GM23338 (cell line): ENCODE results near the gene PLEKHN1. TPM values are rescaled to one million over a fixed set of nuclear protein-coding genes. Genes with fewer than 3 reads are reported as not detected.

Experiments used
- ATAC-seq: fragments of 200-7000 bp; cut with Tn5 transposase; 3 replicates; pipeline ENCODE4 v1.9.1; 2020
- DNase-seq: peaks from one replicate; pipeline ENCODE4 v3.0.0-alpha.2; 2015; ENCODE audit warnings: low spot score
- H2AFZ ChIP-seq: fragments of 200-600 bp; sonication (generic); 2 replicates; pipeline ENCODE4 v1.8.0; 2016; ENCODE audit warnings: antibody characterized with exemption, mild to moderate bottlenecking, moderate library complexity
- H3F3A ChIP-seq: fragments of 200-600 bp; sonication (generic); replicated peaks from 2 replicates; pipeline ENCODE4 v1.8.0; 2017; ENCODE audit warnings: antibody characterized with exemption, mixed run types, low read depth
- H3K27ac ChIP-seq: fragments of 200-600 bp; sonication (generic); 2 replicates; pipeline ENCODE4 v1.6.1; 2016; ENCODE audit warnings: low read depth
- H3K27me3 ChIP-seq: fragments of 200-600 bp; sonication (generic); 2 replicates; pipeline ENCODE4 v1.8.0; 2016; ENCODE audit warnings: mild to moderate bottlenecking, mixed run types, moderate library complexity; ENCODE audit not compliant: insufficient read depth
- H3K36me3 ChIP-seq: fragments of 200-600 bp; sonication (generic); 2 replicates; pipeline ENCODE4 v1.8.0; 2016; ENCODE audit warnings: mild to moderate bottlenecking; ENCODE audit not compliant: insufficient read depth
- H3K4me1 ChIP-seq: fragments of 200-600 bp; sonication (generic); 2 replicates; pipeline ENCODE4 v1.8.0; 2016; ENCODE audit warnings: mild to moderate bottlenecking, moderate library complexity; ENCODE audit not compliant: insufficient read depth
- H3K4me2 ChIP-seq: fragments of 200-600 bp; sonication (generic); 2 replicates; pipeline ENCODE4 v1.7.1; 2017; ENCODE audit warnings: mixed run types
- H3K4me3 ChIP-seq: fragments of 200-600 bp; sonication (generic); 2 replicates; pipeline ENCODE4 v1.6.1; 2016; ENCODE audit warnings: mixed run types
- H3K79me2 ChIP-seq: fragments of 200-600 bp; sonication (generic); replicated peaks from 2 replicates; pipeline ENCODE4 v1.8.0; 2017; ENCODE audit warnings: mild to moderate bottlenecking; ENCODE audit not compliant: insufficient read depth
- H3K9me2 ChIP-seq: fragments of 200-600 bp; sonication (generic); 2 replicates; pipeline ENCODE4 v1.8.0; 2017; ENCODE audit not compliant: insufficient read depth
- H4K20me1 ChIP-seq: fragments of 200-600 bp; sonication (generic); replicated peaks from 2 replicates; pipeline ENCODE4 v1.8.0; 2017; ENCODE audit warnings: mild to moderate bottlenecking; ENCODE audit not compliant: insufficient read depth
- H3K27ac Mint-ChIP-seq: 2 replicates; pipeline ENCODE4 v1.8.0; 2020; ENCODE audit warnings: inconsistent platforms, mild to moderate bottlenecking, moderate library complexity, mixed read lengths
- H3K27me3 Mint-ChIP-seq: 3 replicates; pipeline ENCODE4 v1.8.0; 2022; ENCODE audit warnings: low read depth, mild to moderate bottlenecking, moderate library complexity, mixed read lengths, inconsistent platforms; ENCODE audit not compliant: insufficient read depth, poor library complexity
- H3K36me3 Mint-ChIP-seq: 3 replicates; pipeline ENCODE4 v1.8.0; 2021; ENCODE audit warnings: low read depth, mild to moderate bottlenecking, inconsistent platforms, moderate library complexity, mixed read lengths
- H3K4me1 Mint-ChIP-seq: 3 replicates; pipeline ENCODE4 v1.8.0; 2020; ENCODE audit warnings: mild to moderate bottlenecking, inconsistent platforms, mixed read lengths
- H3K4me3 Mint-ChIP-seq: 3 replicates; pipeline ENCODE4 v1.8.0; 2021; ENCODE audit warnings: moderate library complexity, mild to moderate bottlenecking, inconsistent platforms, mixed read lengths
- H3K9me3 Mint-ChIP-seq: 3 replicates; pipeline ENCODE4 v1.8.0; 2020; ENCODE audit warnings: moderate library complexity, mild to moderate bottlenecking, inconsistent platforms, mixed read lengths
- CREB1 ChIP-seq: fragments of 250-450 bp; sonication (Bioruptor Pico); IDR thresholded peaks from 2 replicates; pipeline ENCODE4 v1.5.0; 2020; ENCODE audit warnings: low read depth, mild to moderate bottlenecking, moderate library complexity
- ETS1 ChIP-seq: IDR thresholded peaks from 2 replicates; pipeline ENCODE4 v1.6.1; 2016; ENCODE audit warnings: antibody characterized with exemption
- EZH2 ChIP-seq: fragments of 200-600 bp; sonication (generic); IDR thresholded peaks from one replicate; pipeline ENCODE4 v1.8.0; 2017; ENCODE audit warnings: antibody characterized with exemption, mild to moderate bottlenecking, low read depth; ENCODE audit not compliant: unreplicated experiment
- EZH2phosphoT487 ChIP-seq: fragments of 200-600 bp; sonication (generic); IDR thresholded peaks from one replicate; pipeline ENCODE4 v1.8.1; 2018; ENCODE audit warnings: antibody characterized with exemption; ENCODE audit not compliant: unreplicated experiment
- ZNF114 ChIP-seq: fragments of 250-450 bp; sonication (Bioruptor Pico); IDR thresholded peaks from 2 replicates; pipeline ENCODE4 v1.5.0; 2020; ENCODE audit warnings: mild to moderate bottlenecking, moderate library complexity
- polyA plus RNA-seq: library from polyadenylated mRNA; unstranded; fragments of >200 nt; fragmentation: Nextera tagmentation; extraction: Ambion mirVana; gene quantifications from 2 replicates; pipeline ENCODE4 v1.2.1, GENCODE V29; 2016
- total RNA-seq: library from RNA; depleted of rRNA; stranded (reverse); fragments of >200 nt; shearing (Covaris generic); gene quantifications from 2 replicates; pipeline ENCODE4 v1.2.3, GENCODE V29; 2014
- TF ChIP-seq, protein P1 (sequence below), 2 experiments: fragments of 200-600 bp in 1 of 2; sonication (generic) in 1 of 2; conservative IDR thresholded peaks; 2 replicates each; pipeline versions ENCODE4 v1.5.1 to v1.6.1; 2016 to 2017; ENCODE audit warnings: antibody characterized with exemption in 2 of 2, low read depth in 2 of 2, mild to moderate bottlenecking in 2 of 2, moderate library complexity in 1 of 2
- TF ChIP-seq, protein P2 (sequence below): fragments of 250-450 bp; sonication (Bioruptor Pico); IDR thresholded peaks from 2 replicates; pipeline ENCODE4 v1.5.0; 2020; ENCODE audit warnings: mild to moderate bottlenecking, moderate library complexity
- TF ChIP-seq, protein P3 (sequence below): IDR thresholded peaks from one replicate; pipeline ENCODE4 v1.6.1; 2018; ENCODE audit warnings: antibody characterized with exemption; ENCODE audit not compliant: unreplicated experiment

PLEKHN1 gene
- total and polyA plus RNA-seq, 2 experiments from 2014 or later, result 1.4 to 3.3 TPM

GRCh38 chr1:961132-961669, 5.1 kb upstream of the PLEKHN1 start:
- no peaks in the 10 kb centered on the region for H3K9me3 Mint-ChIP-seq
- no peaks in the 10 kb centered on the region for H3K9me2 ChIP-seq
- H2AFZ ChIP-seq, result no peak overlapping the region
- TF ChIP-seq, protein P1, sequence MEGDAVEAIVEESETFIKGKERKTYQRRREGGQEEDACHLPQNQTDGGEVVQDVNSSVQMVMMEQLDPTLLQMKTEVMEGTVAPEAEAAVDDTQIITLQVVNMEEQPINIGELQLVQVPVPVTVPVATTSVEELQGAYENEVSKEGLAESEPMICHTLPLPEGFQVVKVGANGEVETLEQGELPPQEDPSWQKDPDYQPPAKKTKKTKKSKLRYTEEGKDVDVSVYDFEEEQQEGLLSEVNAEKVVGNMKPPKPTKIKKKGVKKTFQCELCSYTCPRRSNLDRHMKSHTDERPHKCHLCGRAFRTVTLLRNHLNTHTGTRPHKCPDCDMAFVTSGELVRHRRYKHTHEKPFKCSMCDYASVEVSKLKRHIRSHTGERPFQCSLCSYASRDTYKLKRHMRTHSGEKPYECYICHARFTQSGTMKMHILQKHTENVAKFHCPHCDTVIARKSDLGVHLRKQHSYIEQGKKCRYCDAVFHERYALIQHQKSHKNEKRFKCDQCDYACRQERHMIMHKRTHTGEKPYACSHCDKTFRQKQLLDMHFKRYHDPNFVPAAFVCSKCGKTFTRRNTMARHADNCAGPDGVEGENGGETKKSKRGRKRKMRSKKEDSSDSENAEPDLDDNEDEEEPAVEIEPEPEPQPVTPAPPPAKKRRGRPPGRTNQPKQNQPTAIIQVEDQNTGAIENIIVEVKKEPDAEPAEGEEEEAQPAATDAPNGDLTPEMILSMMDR (conservative IDR thresholded peaks at IDR 0.05; ENCODE audit: low read depth in 2 of 2), result no peak
- TF ChIP-seq CREB1 (no peak), ETS1 (no peak), EZH2 (no peak), ZNF114 (CRISPR knock-in tag) (no peak), EZH2phosphoT487 (no peak)
- TF ChIP-seq, protein P2, sequence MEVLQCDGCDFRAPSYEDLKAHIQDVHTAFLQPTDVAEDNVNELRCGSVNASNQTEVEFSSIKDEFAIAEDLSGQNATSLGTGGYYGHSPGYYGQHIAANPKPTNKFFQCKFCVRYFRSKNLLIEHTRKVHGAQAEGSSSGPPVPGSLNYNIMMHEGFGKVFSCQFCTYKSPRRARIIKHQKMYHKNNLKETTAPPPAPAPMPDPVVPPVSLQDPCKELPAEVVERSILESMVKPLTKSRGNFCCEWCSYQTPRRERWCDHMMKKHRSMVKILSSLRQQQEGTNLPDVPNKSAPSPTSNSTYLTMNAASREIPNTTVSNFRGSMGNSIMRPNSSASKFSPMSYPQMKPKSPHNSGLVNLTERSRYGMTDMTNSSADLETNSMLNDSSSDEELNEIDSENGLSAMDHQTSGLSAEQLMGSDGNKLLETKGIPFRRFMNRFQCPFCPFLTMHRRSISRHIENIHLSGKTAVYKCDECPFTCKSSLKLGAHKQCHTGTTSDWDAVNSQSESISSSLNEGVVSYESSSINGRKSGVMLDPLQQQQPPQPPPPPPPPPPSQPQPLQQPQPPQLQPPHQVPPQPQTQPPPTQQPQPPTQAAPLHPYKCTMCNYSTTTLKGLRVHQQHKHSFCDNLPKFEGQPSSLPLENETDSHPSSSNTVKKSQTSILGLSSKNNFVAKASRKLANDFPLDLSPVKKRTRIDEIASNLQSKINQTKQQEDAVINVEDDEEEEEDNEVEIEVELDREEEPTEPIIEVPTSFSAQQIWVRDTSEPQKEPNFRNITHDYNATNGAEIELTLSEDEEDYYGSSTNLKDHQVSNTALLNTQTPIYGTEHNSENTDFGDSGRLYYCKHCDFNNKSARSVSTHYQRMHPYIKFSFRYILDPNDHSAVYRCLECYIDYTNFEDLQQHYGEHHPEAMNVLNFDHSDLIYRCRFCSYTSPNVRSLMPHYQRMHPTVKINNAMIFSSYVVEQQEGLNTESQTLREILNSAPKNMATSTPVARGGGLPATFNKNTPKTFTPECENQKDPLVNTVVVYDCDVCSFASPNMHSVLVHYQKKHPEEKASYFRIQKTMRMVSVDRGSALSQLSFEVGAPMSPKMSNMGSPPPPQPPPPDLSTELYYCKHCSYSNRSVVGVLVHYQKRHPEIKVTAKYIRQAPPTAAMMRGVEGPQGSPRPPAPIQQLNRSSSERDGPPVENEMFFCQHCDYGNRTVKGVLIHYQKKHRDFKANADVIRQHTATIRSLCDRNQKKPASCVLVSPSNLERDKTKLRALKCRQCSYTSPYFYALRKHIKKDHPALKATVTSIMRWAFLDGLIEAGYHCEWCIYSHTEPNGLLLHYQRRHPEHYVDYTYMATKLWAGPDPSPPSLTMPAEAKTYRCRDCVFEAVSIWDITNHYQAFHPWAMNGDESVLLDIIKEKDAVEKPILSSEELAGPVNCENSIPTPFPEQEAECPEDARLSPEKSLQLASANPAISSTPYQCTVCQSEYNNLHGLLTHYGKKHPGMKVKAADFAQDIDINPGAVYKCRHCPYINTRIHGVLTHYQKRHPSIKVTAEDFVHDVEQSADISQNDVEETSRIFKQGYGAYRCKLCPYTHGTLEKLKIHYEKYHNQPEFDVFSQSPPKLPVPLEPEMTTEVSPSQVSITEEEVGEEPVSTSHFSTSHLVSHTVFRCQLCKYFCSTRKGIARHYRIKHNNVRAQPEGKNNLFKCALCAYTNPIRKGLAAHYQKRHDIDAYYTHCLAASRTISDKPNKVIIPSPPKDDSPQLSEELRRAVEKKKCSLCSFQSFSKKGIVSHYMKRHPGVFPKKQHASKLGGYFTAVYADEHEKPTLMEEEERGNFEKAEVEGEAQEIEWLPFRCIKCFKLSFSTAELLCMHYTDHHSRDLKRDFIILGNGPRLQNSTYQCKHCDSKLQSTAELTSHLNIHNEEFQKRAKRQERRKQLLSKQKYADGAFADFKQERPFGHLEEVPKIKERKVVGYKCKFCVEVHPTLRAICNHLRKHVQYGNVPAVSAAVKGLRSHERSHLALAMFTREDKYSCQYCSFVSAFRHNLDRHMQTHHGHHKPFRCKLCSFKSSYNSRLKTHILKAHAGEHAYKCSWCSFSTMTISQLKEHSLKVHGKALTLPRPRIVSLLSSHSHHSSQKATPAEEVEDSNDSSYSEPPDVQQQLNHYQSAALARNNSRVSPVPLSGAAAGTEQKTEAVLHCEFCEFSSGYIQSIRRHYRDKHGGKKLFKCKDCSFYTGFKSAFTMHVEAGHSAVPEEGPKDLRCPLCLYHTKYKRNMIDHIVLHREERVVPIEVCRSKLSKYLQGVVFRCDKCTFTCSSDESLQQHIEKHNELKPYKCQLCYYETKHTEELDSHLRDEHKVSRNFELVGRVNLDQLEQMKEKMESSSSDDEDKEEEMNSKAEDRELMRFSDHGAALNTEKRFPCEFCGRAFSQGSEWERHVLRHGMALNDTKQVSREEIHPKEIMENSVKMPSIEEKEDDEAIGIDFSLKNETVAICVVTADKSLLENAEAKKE (CRISPR knock-in tag), result no peak
- TF ChIP-seq, protein P3, sequence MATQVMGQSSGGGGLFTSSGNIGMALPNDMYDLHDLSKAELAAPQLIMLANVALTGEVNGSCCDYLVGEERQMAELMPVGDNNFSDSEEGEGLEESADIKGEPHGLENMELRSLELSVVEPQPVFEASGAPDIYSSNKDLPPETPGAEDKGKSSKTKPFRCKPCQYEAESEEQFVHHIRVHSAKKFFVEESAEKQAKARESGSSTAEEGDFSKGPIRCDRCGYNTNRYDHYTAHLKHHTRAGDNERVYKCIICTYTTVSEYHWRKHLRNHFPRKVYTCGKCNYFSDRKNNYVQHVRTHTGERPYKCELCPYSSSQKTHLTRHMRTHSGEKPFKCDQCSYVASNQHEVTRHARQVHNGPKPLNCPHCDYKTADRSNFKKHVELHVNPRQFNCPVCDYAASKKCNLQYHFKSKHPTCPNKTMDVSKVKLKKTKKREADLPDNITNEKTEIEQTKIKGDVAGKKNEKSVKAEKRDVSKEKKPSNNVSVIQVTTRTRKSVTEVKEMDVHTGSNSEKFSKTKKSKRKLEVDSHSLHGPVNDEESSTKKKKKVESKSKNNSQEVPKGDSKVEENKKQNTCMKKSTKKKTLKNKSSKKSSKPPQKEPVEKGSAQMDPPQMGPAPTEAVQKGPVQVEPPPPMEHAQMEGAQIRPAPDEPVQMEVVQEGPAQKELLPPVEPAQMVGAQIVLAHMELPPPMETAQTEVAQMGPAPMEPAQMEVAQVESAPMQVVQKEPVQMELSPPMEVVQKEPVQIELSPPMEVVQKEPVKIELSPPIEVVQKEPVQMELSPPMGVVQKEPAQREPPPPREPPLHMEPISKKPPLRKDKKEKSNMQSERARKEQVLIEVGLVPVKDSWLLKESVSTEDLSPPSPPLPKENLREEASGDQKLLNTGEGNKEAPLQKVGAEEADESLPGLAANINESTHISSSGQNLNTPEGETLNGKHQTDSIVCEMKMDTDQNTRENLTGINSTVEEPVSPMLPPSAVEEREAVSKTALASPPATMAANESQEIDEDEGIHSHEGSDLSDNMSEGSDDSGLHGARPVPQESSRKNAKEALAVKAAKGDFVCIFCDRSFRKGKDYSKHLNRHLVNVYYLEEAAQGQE, result no peak
- peaks cover 11% of the 10 kb centered on the region for H3K27me3 ChIP-seq
- peak; percentile 6 for ATAC-seq
- peaks cover 18% of the 10 kb centered on the region for H3K79me2 ChIP-seq
- H3K4me3 Mint-ChIP-seq, result peak overlapping the region; percentile 61; the same call in 2 of the 3 replicates
- no peak overlapping the region for H3K27ac Mint-ChIP-seq
- H4K20me1 ChIP-seq, result peaks cover 4% of the 10 kb centered on the region; the same call in 1 of the 2 replicates
- no peak overlapping the region for H3K27ac ChIP-seq
- H3F3A ChIP-seq, result no peaks in the 10 kb centered on the region
- H3K36me3 Mint-ChIP-seq, result peaks cover 18% of the 10 kb centered on the region
- no peaks in the 10 kb centered on the region; the same call in 1 of the 2 replicates for H3K4me1 ChIP-seq
- peaks cover 8% of the 10 kb centered on the region for H3K4me1 Mint-ChIP-seq
- H3K4me2 ChIP-seq, result peak overlapping the region; percentile 74
- no peaks in the 10 kb centered on the region for H3K36me3 ChIP-seq
- H3K4me3 ChIP-seq, result peak overlapping the region; percentile 97
- H3K27me3 Mint-ChIP-seq, result peaks cover 30% of the 10 kb centered on the region
- DNase-seq, result no peak
